Prostate gland (tissue), 2 donors: ENCODE measurements around the gene VSIG10L. TPM values are rescaled to one million over a fixed set of nuclear protein-coding genes. Genes with fewer than 3 reads are reported as not detected.

ENCODE experiments used
- DNase-seq: peaks from one replicate; pipeline ENCODE4 v3.0.0-alpha.2; 2019; ENCODE audit warnings: low spot score
- H3K27ac ChIP-seq, 2 donors: fragments of 200-600 bp; sonication (generic); 2 replicates each; pipeline ENCODE4 v1.5.1; 2017 to 2019
- H3K27me3 ChIP-seq: fragments of 200-600 bp; sonication (generic); replicated peaks from 2 replicates; pipeline ENCODE4 v1.5.1; 2019; ENCODE audit not compliant: insufficient read depth
- H3K36me3 ChIP-seq, 2 donors: fragments of 200-600 bp; sonication (generic); 1 replicate in 1 of 2; 2 replicates in 1 of 2; pipeline versions ENCODE4 v1.5.1 to v1.8.1; 2017 to 2019
- H3K4me1 ChIP-seq: fragments of 200-600 bp; sonication (generic); replicated peaks from 2 replicates; pipeline ENCODE4 v1.5.1; 2019
- H3K4me3 ChIP-seq, 2 donors: fragments of 200-600 bp; sonication (generic); 2 replicates each; pipeline ENCODE4 v1.5.1; 2017 to 2019
- H3K9me3 ChIP-seq: fragments of 200-600 bp; sonication (generic); 2 replicates; pipeline ENCODE4 v1.5.1; 2017
- CTCF ChIP-seq, 4 experiments: fragments of 200-600 bp in 2 of 4; fragments of 450-650 bp in 2 of 4; sonication (generic) in 2 of 4; IDR thresholded peaks; 1 replicate in 3 of 4; 2 replicates in 1 of 4; pipeline ENCODE4 v1.5.1; 2016 to 2019; ENCODE audit warnings: antibody characterized with exemption in 4 of 4, mild to moderate bottlenecking in 2 of 4, moderate library complexity in 2 of 4
- POLR2A ChIP-seq: fragments of 450-650 bp; IDR thresholded peaks from one replicate; pipeline ENCODE4 v1.6.1; 2016; ENCODE audit warnings: antibody characterized with exemption, mild to moderate bottlenecking
- POLR2AphosphoS5 ChIP-seq: sonication (generic); formaldehyde crosslinking; IDR thresholded peaks from one replicate; pipeline ENCODE4 v1.6.1; 2017; ENCODE audit warnings: antibody characterized with exemption
- WGBS: methylation state at CpG from one replicate; pipeline ENCODE4 v1.1.5; 2018; 5-methylcytosine and 5-hydroxymethylcytosine counted together
- intact Hi-C: fragments of 100-400 bp; cut with DNase I; formaldehyde crosslinking; loops from one replicate; pipeline ENCODE4 v1.14.2; 2022
- total RNA-seq, 2 donors: library from RNA; depleted of rRNA; stranded (reverse); fragments of >200 nt; gene quantifications; one replicate each; pipeline ENCODE4 v1.1.0, GENCODE V29; 2016

VSIG10L gene
- total RNA-seq, 2 donors from 2014 or later, result 2.3 to 9.9 TPM

- Histone ChIP-seq H3K27ac (no peak overlapping the region), H3K27me3 (no peaks in the 10 kb centered on the region), H3K4me3 (no peak overlapping the region), H3K4me1 (peaks cover 4% of the 10 kb centered on the region), H3K9me3 (no peaks in the 10 kb centered on the region), H3K36me3 (no peaks in the 10 kb centered on the region)
- TF ChIP-seq CTCF (IDR thresholded peaks at IDR 0.05) (no peak), POLR2AphosphoS5 (no peak), POLR2A (no peak)
- no peak for DNase-seq
- 82% methylated on average over 16 of the region's 16 CpGs for WGBS
- intact Hi-C loops, result no loop called here
These were observed 10.9 kb upstream of the VSIG10L start for GRCh38 chr19:51352783-51353360.

GRCh38 chr19:51351266-51351990 lies 9.5 kb upstream of the VSIG10L start:
- Histone ChIP-seq H3K36me3 (no peaks in the 10 kb centered on the region), H3K27ac (no peak overlapping the region), H3K9me3 (no peaks in the 10 kb centered on the region), H3K4me1 (peaks cover 4% of the 10 kb centered on the region), H3K4me3 (no peak overlapping the region), H3K27me3 (no peaks in the 10 kb centered on the region)
- no peak for TF ChIP-seq POLR2AphosphoS5
- no peak for DNase-seq
- intact Hi-C loops, result no loop called here
- 97% methylated on average over 11 of the region's 11 CpGs for WGBS

GRCh38 chr19:51347209-51347928 lies 5.4 kb upstream of the VSIG10L start:
- no peak overlapping the region for H3K4me3 ChIP-seq
- intact Hi-C loops, result no loop called here
- H3K27ac ChIP-seq, result no peak overlapping the region
- 86% methylated on average over 10 of the region's 10 CpGs for WGBS
- H3K9me3 ChIP-seq, result no peaks in the 10 kb centered on the region
- H3K27me3 ChIP-seq, result no peaks in the 10 kb centered on the region
- no peaks in the 10 kb centered on the region for H3K4me1 ChIP-seq
- TF ChIP-seq POLR2A (no peak), POLR2AphosphoS5 (no peak), CTCF (IDR thresholded peaks at IDR 0.05) (no peak)
- no peak for DNase-seq
- H3K36me3 ChIP-seq, result no peaks in the 10 kb centered on the region

- intact Hi-C loops, result no loop called here
- Histone ChIP-seq H3K9me3 (no peaks in the 10 kb centered on the region), H3K27me3 (no peaks in the 10 kb centered on the region), H3K4me3 (no peak overlapping the region), H3K27ac (no peak overlapping the region), H3K4me1 (no peaks in the 10 kb centered on the region), H3K36me3 (no peaks in the 10 kb centered on the region)
- DNase-seq, result no peak
- TF ChIP-seq CTCF (IDR thresholded peaks at IDR 0.05), result no peak
- TF ChIP-seq POLR2AphosphoS5, result no peak
- no peak for TF ChIP-seq POLR2A
- WGBS, result 89% methylated on average over 17 of the region's 17 CpGs
These were observed 4.8 kb upstream of the VSIG10L start for GRCh38 chr19:51346742-51347141.

- no peak overlapping the region for H3K4me3 ChIP-seq
- WGBS, result 97% methylated on average over 9 of the region's 9 CpGs
- H3K4me1 ChIP-seq, result no peaks in the 10 kb centered on the region
- DNase-seq, result no peak
- intact Hi-C loops, result no loop called here
- no peaks in the 10 kb centered on the region for H3K36me3 ChIP-seq
- H3K9me3 ChIP-seq, result no peaks in the 10 kb centered on the region
- TF ChIP-seq CTCF (IDR thresholded peaks at IDR 0.05), result no peak
- no peak for TF ChIP-seq POLR2A
- TF ChIP-seq POLR2AphosphoS5, result no peak
- H3K27me3 ChIP-seq, result no peaks in the 10 kb centered on the region
- H3K27ac ChIP-seq, result no peak overlapping the region
These were observed 3.2 kb upstream of the VSIG10L start for GRCh38 chr19:51345076-51345620.
